HG02840 (cell line): ENCODE data around the gene TTC29.
"Not testable (repeated sequence)": the region's sequence is repeated elsewhere in the genome, so short reads cannot be mapped to it uniquely, and the experiment has no call there.

Experiments
- ATAC-seq: cut with Tn5 transposase; IDR thresholded peaks from one replicate; pipeline ENCODE4 v1.9.1; 2021; ENCODE audit warnings: mild to moderate bottlenecking, moderate library complexity, moderate number of reproducible peaks; ENCODE audit not compliant: unreplicated experiment, low FRiP score

Gene TTC29

GRCh38 chr4:146857298-146857697 lies 88.4 kb downstream of the TTC29 start:
- ATAC-seq, result no peak

GRCh38 chr4:146855761-146856160 lies 89.9 kb downstream of the TTC29 start:
- no peak for ATAC-seq

- ATAC-seq, result no peak
These were observed 93.3 kb downstream of the TTC29 start for GRCh38 chr4:146852360-146852759.

GRCh38 chr4:146847345-146847744 lies 98.3 kb downstream of the TTC29 start:
- no peak for ATAC-seq

GRCh38 chr4:146846882-146847281 lies 98.8 kb downstream of the TTC29 start:
- no peak for ATAC-seq

GRCh38 chr4:146844761-146845160 lies 100.9 kb downstream of the TTC29 start:
- no peak for ATAC-seq

GRCh38 chr4:146842876-146843275 lies 102.8 kb downstream of the TTC29 start:
- no peak for ATAC-seq

GRCh38 chr4:146840731-146841130 lies 104.9 kb downstream of the TTC29 start:
- ATAC-seq, result no peak

GRCh38 chr4:146835096-146835495 lies 110.6 kb downstream of the TTC29 start:
- ATAC-seq, result no peak

- ATAC-seq, result no peak
These were observed 111.2 kb downstream of the TTC29 start for GRCh38 chr4:146834263-146835034.

- ATAC-seq, result no peak
These were observed 112.1 kb downstream of the TTC29 start for GRCh38 chr4:146833530-146833929.

- ATAC-seq, result not testable (repeated sequence)
These were observed 122.7 kb downstream of the TTC29 start for GRCh38 chr4:146822980-146823379.

- no peak for ATAC-seq
These were observed 130.9 kb downstream of the TTC29 start for GRCh38 chr4:146814750-146815149.

- ATAC-seq, result no peak
These were observed 150.0 kb downstream of the TTC29 start for GRCh38 chr4:146795711-146796110.

GRCh38 chr4:146793727-146794126 lies 151.9 kb downstream of the TTC29 start:
- ATAC-seq, result no peak

GRCh38 chr4:146791439-146791838 lies 154.2 kb downstream of the TTC29 start:
- no peak for ATAC-seq

- ATAC-seq, result no peak
These were observed 155.1 kb downstream of the TTC29 start for GRCh38 chr4:146790515-146790914.

- ATAC-seq, result no peak
These were observed 157.9 kb downstream of the TTC29 start for GRCh38 chr4:146787731-146788130.

GRCh38 chr4:146776691-146777090 lies 169.0 kb downstream of the TTC29 start:
- ATAC-seq, result no peak

- ATAC-seq, result no peak
These were observed 182.1 kb downstream of the TTC29 start for GRCh38 chr4:146763560-146763959.

- no peak for ATAC-seq
These were observed 183.6 kb downstream of the TTC29 start for GRCh38 chr4:146762016-146762415.

GRCh38 chr4:146742416-146742815 lies 203.2 kb downstream of the TTC29 start:
- ATAC-seq, result no peak

GRCh38 chr4:146739182-146739581 lies 206.5 kb downstream of the TTC29 start:
- no peak for ATAC-seq
